Measurements from ENCODE around the gene MTMR10.

DNA sequence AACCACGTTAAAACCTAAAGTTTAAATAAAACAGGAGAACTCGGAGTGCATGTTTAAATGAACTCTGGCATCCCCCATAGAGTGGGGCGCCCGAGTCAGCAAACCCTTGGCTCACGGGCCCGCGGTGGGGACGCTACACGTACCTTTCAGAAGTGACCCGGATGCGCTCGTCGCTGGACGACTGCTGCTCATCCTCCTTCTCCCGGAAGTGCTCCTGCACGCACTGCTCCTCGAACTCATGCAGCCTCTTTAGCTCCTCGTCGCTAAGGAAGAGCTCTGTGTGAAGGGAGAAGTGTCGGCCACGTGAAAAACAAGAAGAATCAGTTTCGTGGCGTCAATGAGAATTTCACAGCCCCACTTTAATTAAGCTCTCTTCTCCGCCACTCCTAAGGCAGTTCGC is 34.6 kb upstream of the MTMR10 start:
- TF ChIP-seq, protein P1, sequence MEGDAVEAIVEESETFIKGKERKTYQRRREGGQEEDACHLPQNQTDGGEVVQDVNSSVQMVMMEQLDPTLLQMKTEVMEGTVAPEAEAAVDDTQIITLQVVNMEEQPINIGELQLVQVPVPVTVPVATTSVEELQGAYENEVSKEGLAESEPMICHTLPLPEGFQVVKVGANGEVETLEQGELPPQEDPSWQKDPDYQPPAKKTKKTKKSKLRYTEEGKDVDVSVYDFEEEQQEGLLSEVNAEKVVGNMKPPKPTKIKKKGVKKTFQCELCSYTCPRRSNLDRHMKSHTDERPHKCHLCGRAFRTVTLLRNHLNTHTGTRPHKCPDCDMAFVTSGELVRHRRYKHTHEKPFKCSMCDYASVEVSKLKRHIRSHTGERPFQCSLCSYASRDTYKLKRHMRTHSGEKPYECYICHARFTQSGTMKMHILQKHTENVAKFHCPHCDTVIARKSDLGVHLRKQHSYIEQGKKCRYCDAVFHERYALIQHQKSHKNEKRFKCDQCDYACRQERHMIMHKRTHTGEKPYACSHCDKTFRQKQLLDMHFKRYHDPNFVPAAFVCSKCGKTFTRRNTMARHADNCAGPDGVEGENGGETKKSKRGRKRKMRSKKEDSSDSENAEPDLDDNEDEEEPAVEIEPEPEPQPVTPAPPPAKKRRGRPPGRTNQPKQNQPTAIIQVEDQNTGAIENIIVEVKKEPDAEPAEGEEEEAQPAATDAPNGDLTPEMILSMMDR (conservative IDR thresholded peaks at IDR 0.05), result no peak
- no peak for TF ChIP-seq ZFX (IDR thresholded peaks at IDR 0.05)
